ENCODE measurements around the gene AGPAT4.

DNA sequence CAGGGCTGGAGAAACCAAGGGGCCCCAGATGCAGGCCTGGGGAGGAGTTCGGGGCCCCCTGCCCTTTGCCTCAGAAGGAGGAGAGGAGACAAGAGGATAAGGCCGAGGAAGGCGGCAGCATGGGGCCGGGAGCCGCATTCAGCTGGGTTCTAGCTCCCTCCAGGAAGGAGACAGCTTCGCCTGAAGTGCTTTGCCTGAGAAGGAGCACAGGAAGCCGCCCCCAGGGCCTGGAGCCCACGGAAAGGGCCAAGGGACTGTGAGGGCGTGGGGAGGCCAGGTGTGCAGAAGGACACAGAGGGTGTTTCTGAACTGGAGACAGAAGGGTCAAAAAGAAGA is 121.4 kb downstream of the AGPAT4 start:
- TF ChIP-seq, protein P1, sequence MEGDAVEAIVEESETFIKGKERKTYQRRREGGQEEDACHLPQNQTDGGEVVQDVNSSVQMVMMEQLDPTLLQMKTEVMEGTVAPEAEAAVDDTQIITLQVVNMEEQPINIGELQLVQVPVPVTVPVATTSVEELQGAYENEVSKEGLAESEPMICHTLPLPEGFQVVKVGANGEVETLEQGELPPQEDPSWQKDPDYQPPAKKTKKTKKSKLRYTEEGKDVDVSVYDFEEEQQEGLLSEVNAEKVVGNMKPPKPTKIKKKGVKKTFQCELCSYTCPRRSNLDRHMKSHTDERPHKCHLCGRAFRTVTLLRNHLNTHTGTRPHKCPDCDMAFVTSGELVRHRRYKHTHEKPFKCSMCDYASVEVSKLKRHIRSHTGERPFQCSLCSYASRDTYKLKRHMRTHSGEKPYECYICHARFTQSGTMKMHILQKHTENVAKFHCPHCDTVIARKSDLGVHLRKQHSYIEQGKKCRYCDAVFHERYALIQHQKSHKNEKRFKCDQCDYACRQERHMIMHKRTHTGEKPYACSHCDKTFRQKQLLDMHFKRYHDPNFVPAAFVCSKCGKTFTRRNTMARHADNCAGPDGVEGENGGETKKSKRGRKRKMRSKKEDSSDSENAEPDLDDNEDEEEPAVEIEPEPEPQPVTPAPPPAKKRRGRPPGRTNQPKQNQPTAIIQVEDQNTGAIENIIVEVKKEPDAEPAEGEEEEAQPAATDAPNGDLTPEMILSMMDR (IDR thresholded peaks at IDR 0.05) = no peak
- TF ChIP-seq POLR2A (IDR thresholded peaks at IDR 0.05) = no peak
